H9 (cell line): ENCODE data around the gene ARHGAP27. TPM values are rescaled to one million over a fixed set of nuclear protein-coding genes. Genes with fewer than 3 reads are reported as not detected.
"Not testable (repeated sequence)": the region's sequence is repeated elsewhere in the genome, so short reads cannot be mapped to it uniquely, and the experiment has no call there.

Experiments
- DNase-seq: peaks from one replicate; pipeline ENCODE4 v3.0.0-alpha.2; 2017
- H2AFZ ChIP-seq: one replicate; pipeline ENCODE4 v1.6.1; 2013; ENCODE audit warnings: mild to moderate bottlenecking, low read length, control low read depth, moderate library complexity
- H2AK5ac ChIP-seq: 2 replicates; pipeline ENCODE4 v1.6.1; 2013; ENCODE audit warnings: low read length, control low read depth, mixed read lengths; ENCODE audit not compliant: insufficient read length
- H2BK120ac ChIP-seq: one replicate; pipeline ENCODE4 v1.6.1; 2013; ENCODE audit warnings: low read depth, mild to moderate bottlenecking, low read length, control low read depth, inconsistent platforms; ENCODE audit not compliant: poor library complexity, severe bottlenecking
- H2BK12ac ChIP-seq: 2 replicates; pipeline ENCODE4 v1.6.1; 2013; ENCODE audit warnings: low read length, control low read depth, mixed read lengths, low read depth; ENCODE audit not compliant: insufficient read length
- H2BK15ac ChIP-seq: 2 replicates; pipeline ENCODE4 v1.6.1; 2013; ENCODE audit warnings: low read depth, low read length, control low read depth
- H2BK20ac ChIP-seq: one replicate; pipeline ENCODE4 v1.6.1; 2013; ENCODE audit warnings: low read depth, mild to moderate bottlenecking, low read length, control low read depth, inconsistent platforms; ENCODE audit not compliant: poor library complexity, severe bottlenecking
- H2BK5ac ChIP-seq: 2 replicates; pipeline ENCODE4 v1.6.1; 2013; ENCODE audit warnings: low read length, control low read depth, mixed read lengths; ENCODE audit not compliant: insufficient read length
- H3K14ac ChIP-seq: 2 replicates; pipeline ENCODE4 v1.6.1; 2013; ENCODE audit warnings: low read length, control low read depth; ENCODE audit not compliant: insufficient read depth
- H3K18ac ChIP-seq: 2 replicates; pipeline ENCODE4 v1.6.1; 2013; ENCODE audit warnings: low read depth, mild to moderate bottlenecking, mixed read lengths, low read length, control low read depth; ENCODE audit not compliant: insufficient read length
- H3K23ac ChIP-seq: 2 replicates; pipeline ENCODE4 v1.6.1; 2013; ENCODE audit warnings: low read length, control low read depth, mixed read lengths, low read depth; ENCODE audit not compliant: insufficient read length
- H3K23me2 ChIP-seq: 2 replicates; pipeline ENCODE4 v1.6.1; 2013; ENCODE audit warnings: low read depth, mild to moderate bottlenecking, mixed read lengths, low read length, control low read depth; ENCODE audit not compliant: insufficient read length, poor library complexity, severe bottlenecking
- H3K27ac ChIP-seq: 2 replicates; pipeline ENCODE4 v1.5.1; 2013; ENCODE audit warnings: low read length, control low read depth, mixed read lengths, low read depth; ENCODE audit not compliant: insufficient read length
- H3K27me3 ChIP-seq: 2 replicates; pipeline ENCODE4 v1.6.1; 2013; ENCODE audit warnings: low read length, control low read depth, inconsistent platforms; ENCODE audit not compliant: insufficient read depth
- H3K4ac ChIP-seq: 2 replicates; pipeline ENCODE4 v1.6.1; 2013; ENCODE audit warnings: low read depth, mild to moderate bottlenecking, control low read depth, inconsistent platforms, low read length, moderate library complexity
- H3K4me1 ChIP-seq: 2 replicates; pipeline ENCODE4 v1.6.1; 2013; ENCODE audit warnings: low read length, control low read depth, inconsistent platforms; ENCODE audit not compliant: insufficient read depth
- H3K4me2 ChIP-seq: 2 replicates; pipeline ENCODE4 v1.6.1; 2013; ENCODE audit warnings: low read length, control low read depth, mixed read lengths; ENCODE audit not compliant: insufficient read length, insufficient read depth
- H3K56ac ChIP-seq: 2 replicates; pipeline ENCODE4 v1.6.1; 2013; ENCODE audit warnings: low read depth, mild to moderate bottlenecking, mixed read lengths, low read length, control low read depth; ENCODE audit not compliant: insufficient read length
- H3K79me1 ChIP-seq: 2 replicates; pipeline ENCODE4 v1.6.1; 2013; ENCODE audit warnings: low read depth, mild to moderate bottlenecking, moderate library complexity, low read length, control low read depth, inconsistent platforms; ENCODE audit not compliant: insufficient read depth, poor library complexity, severe bottlenecking
- H3K79me2 ChIP-seq: 2 replicates; pipeline ENCODE4 v1.6.1; 2013; ENCODE audit warnings: low read length, control low read depth, inconsistent platforms; ENCODE audit not compliant: insufficient read depth
- H3K9ac ChIP-seq: 2 replicates; pipeline ENCODE4 v1.6.1; 2013; ENCODE audit warnings: low read length, control low read depth, mixed read lengths; ENCODE audit not compliant: insufficient read length; ENCODE audit errors: extremely low read depth
- H3K9me3 ChIP-seq: one replicate; pipeline ENCODE4 v1.6.1; 2013; ENCODE audit warnings: low read depth, low read length, inconsistent platforms; ENCODE audit not compliant: control insufficient read depth
- H3T11ph ChIP-seq: one replicate; pipeline ENCODE4 v1.6.1; 2013; ENCODE audit warnings: mild to moderate bottlenecking, low read length, control low read depth, inconsistent platforms
- H4K20me1 ChIP-seq: one replicate; pipeline ENCODE4 v1.6.1; 2013; ENCODE audit not compliant: control insufficient read depth, insufficient read length, insufficient read depth
- H4K5ac ChIP-seq: 2 replicates; pipeline ENCODE4 v1.6.1; 2013; ENCODE audit warnings: low read depth, mild to moderate bottlenecking, mixed read lengths, low read length, control low read depth; ENCODE audit not compliant: insufficient read length
- H4K8ac ChIP-seq: replicated peaks from 2 replicates; pipeline ENCODE4 v1.6.1; 2013; ENCODE audit warnings: low read length, control low read depth, mixed read lengths, low read depth; ENCODE audit not compliant: insufficient read length
- H4K91ac ChIP-seq: 2 replicates; pipeline ENCODE4 v1.6.1; 2013; ENCODE audit warnings: low read depth, mild to moderate bottlenecking, moderate library complexity, mixed read lengths, low read length, control low read depth; ENCODE audit not compliant: insufficient read length
- H3K27ac Mint-ChIP-seq, 3 experiments: 2 replicates in 2 of 3; 3 replicates in 1 of 3; pipeline ENCODE4 v1.8.0; 2020 to 2021; ENCODE audit warnings: mixed read lengths in 3 of 3, mild to moderate bottlenecking in 1 of 3, moderate library complexity in 1 of 3
- H3K27me3 Mint-ChIP-seq: 2 replicates; pipeline ENCODE4 v1.8.0; 2021; ENCODE audit warnings: low read depth, mild to moderate bottlenecking, moderate library complexity, mixed read lengths
- H3K36me3 Mint-ChIP-seq, 3 experiments: 2 replicates in 2 of 3; 3 replicates in 1 of 3; pipeline ENCODE4 v1.8.0; 2020 to 2021; ENCODE audit warnings: low read depth in 3 of 3, mixed read lengths in 3 of 3; ENCODE audit not compliant: insufficient read depth in 1 of 3
- H3K4me1 Mint-ChIP-seq, 2 experiments: 2 replicates each; pipeline ENCODE4 v1.8.0; 2020; ENCODE audit warnings: mixed read lengths in 2 of 2
- H3K4me3 Mint-ChIP-seq, 2 experiments: 2 replicates in 1 of 2; 3 replicates in 1 of 2; pipeline ENCODE4 v1.8.0; 2020 to 2021; ENCODE audit warnings: mild to moderate bottlenecking in 2 of 2, mixed read lengths in 2 of 2, moderate library complexity in 1 of 2
- H3K9me3 Mint-ChIP-seq, 2 experiments: 2 replicates in 1 of 2; 3 replicates in 1 of 2; pipeline ENCODE4 v1.8.0; 2020; ENCODE audit warnings: mild to moderate bottlenecking in 2 of 2, mixed read lengths in 2 of 2, moderate library complexity in 1 of 2
- WGBS: extraction: QIAGEN DNeasy Blood & Tissue Kit; methylation state at CpG from one replicate; pipeline ENCODE4 v1.1.7; 2013; ENCODE audit warnings: missing lambda C conversion rate, low lambda C conversion rate, mixed read lengths; ENCODE audit not compliant: insufficient read length; ENCODE audit errors: extremely low coverage; 5-methylcytosine and 5-hydroxymethylcytosine counted together
- long read RNA-seq: library from polyadenylated mRNA; unstranded; transcript quantifications from one replicate; pipeline ENCODE4 v2.0.0, GENCODE V29; 2020
- total RNA-seq: library from RNA; stranded (reverse); gene quantifications from 2 replicates; pipeline ENCODE4 v1.2.1, GENCODE V29; 2021
- TF ChIP-seq, protein P1 (sequence below): fragments of 200-600 bp; sonication (generic); conservative IDR thresholded peaks from 3 replicates; pipeline ENCODE4 v1.8.0; 2021; ENCODE audit warnings: antibody characterized with exemption, mild to moderate bottlenecking

The ARHGAP27 gene
- total RNA-seq: 9.9 and 11.4 TPM in 2 replicates
- long read RNA-seq, partial matches to known transcripts: 8 of 34 reads
- long read RNA-seq, other reads (novel, unspliced or antisense): 24 of 34 reads

DNA sequence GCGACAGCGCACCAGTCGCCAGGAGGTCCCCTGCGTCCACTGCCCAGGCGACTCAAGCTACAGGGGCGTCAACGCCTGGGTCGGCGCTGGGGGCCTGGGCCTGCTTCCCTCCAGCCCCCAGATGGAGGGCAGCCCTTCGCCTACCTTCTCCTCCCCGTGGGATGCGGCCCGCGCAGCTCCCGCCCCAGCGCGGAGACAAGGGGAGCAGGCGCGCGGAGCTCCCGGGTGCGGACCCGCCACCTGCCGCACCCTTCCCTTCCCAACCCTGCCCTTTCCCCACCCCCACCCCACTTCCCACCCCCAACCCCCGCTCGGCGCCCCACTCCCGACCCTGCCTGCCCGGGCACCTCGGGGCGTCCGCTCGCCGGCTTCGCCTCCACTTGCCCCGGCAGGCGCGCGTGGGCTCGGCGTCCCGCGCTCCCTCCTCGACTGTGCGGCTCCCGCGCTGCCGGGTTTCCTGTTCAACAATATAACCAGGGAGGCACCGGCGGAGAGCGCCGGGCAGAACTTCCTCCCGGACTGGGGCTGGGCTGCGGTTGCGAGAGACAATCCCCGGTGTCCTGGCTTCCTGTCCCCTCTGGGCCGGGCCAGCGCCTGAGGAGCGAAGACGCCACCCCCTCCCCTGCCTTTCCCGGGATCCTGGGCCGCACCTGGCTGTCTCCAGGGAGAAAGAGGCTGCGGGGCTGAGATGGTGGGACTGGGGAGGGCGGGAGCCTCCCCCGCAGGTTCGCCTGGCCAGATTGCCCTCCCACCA, at the start of gene ARHGAP27:
Gene ARHGAP27, minus strand, starts transcription at position 466 of the 754 bp plus-strand sequence. CDS start 2,591 bp downstream, outside the sequence.
- no peak within 1 kb of the TSS; a peak in 1 of 7 replicates for H3K27ac Mint-ChIP-seq
- peak within 1 kb of the TSS; percentile 72 to 82 for H3K4me3 Mint-ChIP-seq
- Histone ChIP-seq H4K91ac (no peak within 1 kb of the TSS), H3K9me3 (no peaks in the 10 kb centered on the region), H3K27ac (no peak within 1 kb of the TSS), H2BK20ac (no peak within 1 kb of the TSS), H2BK120ac (no peak within 1 kb of the TSS), H2AFZ (no peak within 1 kb of the TSS), H3K14ac (no peak within 1 kb of the TSS; the same call in 1 of the 2 replicates), H3K23ac (no peak within 1 kb of the TSS), H3T11ph (no peak within 1 kb of the TSS), H4K5ac (no peak within 1 kb of the TSS), H3K79me1 (no peaks in the 10 kb centered on the region), H4K20me1 (no peaks in the 10 kb centered on the region), H3K4ac (no peak within 1 kb of the TSS), H2BK12ac (no peak within 1 kb of the TSS), H3K18ac (no peak within 1 kb of the TSS), H3K4me2 (peak within 1 kb of the TSS; percentile 56), H4K8ac (no peak within 1 kb of the TSS), H3K79me2 (no peaks in the 10 kb centered on the region), H2BK15ac (no peak within 1 kb of the TSS), H3K4me1 (no peaks in the 10 kb centered on the region), H3K56ac (no peak within 1 kb of the TSS), H2AK5ac (no peak within 1 kb of the TSS), H2BK5ac (no peak within 1 kb of the TSS), H3K27me3 (peaks cover 19% of the 10 kb centered on the region; the same call in 1 of the 2 replicates), H3K9ac (no peak within 1 kb of the TSS), H3K23me2 (peaks cover 22% of the 10 kb centered on the region)
- H3K4me1 Mint-ChIP-seq: peaks cover 31 to 39% of the 10 kb centered on the region in 2 experiments
- WGBS: no CpG with 5 or more reads among the region's 66 CpGs
- H3K9me3 Mint-ChIP-seq: peaks cover 3 to 7% of the 10 kb centered on the region in 2 experiments; a peak in 4 of 5 replicates
- peak; percentile 76 for DNase-seq
- peaks cover 57% of the 10 kb centered on the region for H3K27me3 Mint-ChIP-seq
- H3K36me3 Mint-ChIP-seq: peaks cover 0 to 3% (median 0%) of the 10 kb centered on the region in 3 experiments; a peak in 2 of 7 replicates
- TF ChIP-seq, protein P1, sequence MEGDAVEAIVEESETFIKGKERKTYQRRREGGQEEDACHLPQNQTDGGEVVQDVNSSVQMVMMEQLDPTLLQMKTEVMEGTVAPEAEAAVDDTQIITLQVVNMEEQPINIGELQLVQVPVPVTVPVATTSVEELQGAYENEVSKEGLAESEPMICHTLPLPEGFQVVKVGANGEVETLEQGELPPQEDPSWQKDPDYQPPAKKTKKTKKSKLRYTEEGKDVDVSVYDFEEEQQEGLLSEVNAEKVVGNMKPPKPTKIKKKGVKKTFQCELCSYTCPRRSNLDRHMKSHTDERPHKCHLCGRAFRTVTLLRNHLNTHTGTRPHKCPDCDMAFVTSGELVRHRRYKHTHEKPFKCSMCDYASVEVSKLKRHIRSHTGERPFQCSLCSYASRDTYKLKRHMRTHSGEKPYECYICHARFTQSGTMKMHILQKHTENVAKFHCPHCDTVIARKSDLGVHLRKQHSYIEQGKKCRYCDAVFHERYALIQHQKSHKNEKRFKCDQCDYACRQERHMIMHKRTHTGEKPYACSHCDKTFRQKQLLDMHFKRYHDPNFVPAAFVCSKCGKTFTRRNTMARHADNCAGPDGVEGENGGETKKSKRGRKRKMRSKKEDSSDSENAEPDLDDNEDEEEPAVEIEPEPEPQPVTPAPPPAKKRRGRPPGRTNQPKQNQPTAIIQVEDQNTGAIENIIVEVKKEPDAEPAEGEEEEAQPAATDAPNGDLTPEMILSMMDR: no peak

GRCh38 chr17:45482317-45482716, 49.6 kb upstream of the ARHGAP27 start:
- not testable (repeated sequence) for H2BK15ac ChIP-seq, H4K91ac ChIP-seq, H3K9me3 ChIP-seq, H3K4ac ChIP-seq, H2BK12ac ChIP-seq, H3K14ac ChIP-seq, H3K27me3 ChIP-seq, H4K8ac ChIP-seq, H3K4me2 ChIP-seq, H3K79me1 ChIP-seq, H3K9ac ChIP-seq, H2BK20ac ChIP-seq, H3K27ac ChIP-seq, H3K4me1 ChIP-seq, H3K56ac ChIP-seq, H3K23me2 ChIP-seq, H3T11ph ChIP-seq, H2AFZ ChIP-seq, H2AK5ac ChIP-seq, H2BK5ac ChIP-seq, H3K27ac Mint-ChIP-seq, H3K4me3 Mint-ChIP-seq, DNase-seq, H3K4me1 Mint-ChIP-seq, H3K79me2 ChIP-seq, H4K20me1 ChIP-seq, H3K36me3 Mint-ChIP-seq, H3K23ac ChIP-seq, H3K27me3 Mint-ChIP-seq, H4K5ac ChIP-seq, H3K9me3 Mint-ChIP-seq, H2BK120ac ChIP-seq, H3K18ac ChIP-seq
- WGBS: no CpG with 5 or more reads among the region's 4 CpGs
